ENCODE data around the gene WASF2.

Gene WASF2

DNA sequence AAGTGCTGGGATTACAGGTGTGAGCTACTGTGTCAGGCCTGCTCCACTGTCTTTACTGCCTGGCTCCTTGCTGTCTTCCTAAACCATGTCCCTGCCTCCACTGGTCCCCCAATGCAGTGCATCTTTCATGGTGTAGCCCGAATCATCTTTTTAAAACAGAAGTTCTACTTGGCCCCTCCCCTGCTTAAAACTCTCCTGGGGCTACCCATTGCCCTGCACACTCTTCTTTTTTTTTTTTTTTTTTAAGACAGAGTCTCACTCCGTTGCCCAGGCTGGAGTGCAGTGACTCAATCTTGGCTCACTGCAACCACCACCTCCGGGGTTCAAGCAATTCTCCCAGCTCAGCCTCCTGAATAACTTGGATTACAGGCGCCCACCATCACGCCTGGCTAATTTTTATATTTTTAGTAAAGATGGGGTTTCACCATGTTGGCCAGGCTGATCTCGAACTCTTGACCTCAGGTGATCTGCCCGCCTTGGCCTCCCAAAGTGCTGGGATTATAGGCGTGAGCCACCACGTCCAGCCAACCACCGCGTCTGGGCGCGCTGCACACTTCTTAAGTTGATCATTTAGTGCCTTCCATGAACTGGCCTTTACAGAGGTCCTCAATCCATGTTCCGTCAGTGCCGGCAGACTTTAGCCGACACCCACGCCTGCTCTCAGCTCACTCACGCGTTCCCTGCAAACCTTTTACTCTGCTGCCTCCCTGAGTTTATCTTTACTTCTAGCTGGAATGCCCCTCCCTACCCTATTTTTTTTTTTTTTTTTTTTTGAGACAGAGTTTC, 117.8 kb downstream of the WASF2 start:
- no peak for DNase-seq

GRCh38 chr1:27368869-27369582, 120.9 kb downstream of the WASF2 start:
- DNase-seq: no peak

GRCh38 chr1:27367160-27367650, 122.8 kb downstream of the WASF2 start:
- no peak for DNase-seq

- peak; percentile 87 for DNase-seq
Measured at GRCh38 chr1:27366411-27367159, 123.4 kb downstream of the WASF2 start, which contains the start of gene MAP3K6. Gene MAP3K6, minus strand, starts transcription at chr1:27366961. Its CDS starts 364 bp downstream, at chr1:27366597.

- peak; percentile 89 for DNase-seq
Measured at GRCh38 chr1:27366113-27366410, 123.9 kb downstream of the WASF2 start.

GRCh38 chr1:27365372-27366112, 124.4 kb downstream of the WASF2 start:
- peak; percentile 94 for DNase-seq

- DNase-seq: no peak
Measured at GRCh38 chr1:27364696-27365371, 125.1 kb downstream of the WASF2 start.

DNA sequence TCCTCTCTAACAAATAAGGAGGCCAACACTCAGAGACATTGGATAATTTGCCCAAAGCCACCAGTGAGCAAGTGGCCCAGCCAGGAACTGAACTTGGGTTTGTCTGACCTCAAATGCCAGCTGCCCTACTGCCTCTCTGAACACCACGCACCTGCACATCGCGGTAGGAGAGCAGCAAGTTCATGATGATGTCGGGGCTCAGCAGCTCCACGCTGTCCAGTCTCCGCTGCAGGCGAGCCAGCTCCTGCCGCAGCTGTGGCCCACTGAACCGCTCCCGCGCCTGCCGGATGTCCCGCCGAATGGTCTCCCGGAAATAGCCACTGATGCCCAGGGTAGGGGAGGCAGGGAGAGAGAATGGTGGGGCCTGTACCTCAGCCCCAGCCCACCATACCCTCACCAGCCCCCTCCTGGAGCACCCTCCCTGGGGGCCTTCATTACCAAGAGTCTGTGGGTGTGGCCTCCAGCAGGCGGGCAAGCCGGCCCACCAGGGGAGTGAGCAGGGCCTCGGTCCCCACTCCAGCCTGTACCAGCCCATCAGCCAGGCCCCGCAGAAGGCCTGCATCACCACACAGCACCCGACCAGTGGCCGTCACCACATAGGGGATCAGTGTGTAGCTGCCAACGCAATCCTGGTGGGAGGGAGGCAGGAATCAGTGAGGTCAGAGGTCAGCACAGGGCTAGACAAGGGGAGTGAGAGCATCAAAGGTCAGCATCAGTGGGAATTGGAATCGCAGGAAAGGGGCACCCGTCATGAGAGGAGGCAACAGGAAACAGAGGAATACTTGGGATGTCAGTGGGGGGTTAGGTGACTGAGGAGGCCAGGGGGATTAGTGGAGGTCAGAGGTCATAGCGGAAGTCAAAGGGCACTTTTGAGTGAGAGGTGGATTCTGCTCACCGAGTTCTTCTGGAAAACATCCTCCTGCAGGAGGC, 125.9 kb downstream of the WASF2 start:
- DNase-seq: no peak

DNA sequence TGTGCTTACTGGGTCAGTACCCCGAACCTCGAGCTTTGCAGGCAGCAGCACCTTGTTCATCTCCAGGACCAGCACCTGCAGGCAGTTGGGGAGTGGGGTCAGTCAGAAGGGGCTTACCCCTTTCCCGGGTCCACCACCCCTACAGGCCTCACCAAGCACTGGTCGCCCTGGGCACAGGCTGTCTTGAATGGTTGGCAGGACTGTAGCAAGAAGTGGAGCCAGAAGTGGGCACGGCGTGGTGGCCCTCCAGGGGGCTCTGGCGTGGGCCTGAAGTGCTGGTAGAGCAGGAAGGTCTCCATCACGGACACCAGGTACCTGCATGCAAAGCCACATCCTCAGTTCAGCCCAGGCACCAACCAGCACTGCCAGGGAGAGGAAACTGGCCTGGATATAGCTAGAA, 128.4 kb downstream of the WASF2 start:
- DNase-seq: no peak

DNA sequence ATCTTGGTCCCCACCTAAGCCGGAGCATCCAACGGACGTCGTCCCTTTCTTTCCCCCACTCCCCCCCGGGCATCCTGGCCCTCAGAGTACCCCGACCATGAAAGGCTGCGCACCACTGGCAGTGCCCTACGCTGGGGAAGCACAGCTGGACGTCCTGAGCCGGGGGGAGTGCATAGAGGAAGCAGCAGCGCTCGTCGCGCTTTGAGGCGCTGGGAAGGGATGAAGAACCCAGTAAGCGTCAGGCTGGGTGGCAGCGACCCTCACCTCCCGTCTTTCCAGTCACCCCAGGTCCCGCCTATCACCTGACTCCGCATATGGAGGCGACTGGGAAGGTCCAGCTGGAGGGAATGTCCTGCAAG, 128.9 kb downstream of the WASF2 start:
- no peak for DNase-seq

- no peak for DNase-seq
Measured at GRCh38 chr1:27360159-27361043, 129.6 kb downstream of the WASF2 start.

GRCh38 chr1:27359822-27360158, 130.2 kb downstream of the WASF2 start:
- no peak for DNase-seq

DNA sequence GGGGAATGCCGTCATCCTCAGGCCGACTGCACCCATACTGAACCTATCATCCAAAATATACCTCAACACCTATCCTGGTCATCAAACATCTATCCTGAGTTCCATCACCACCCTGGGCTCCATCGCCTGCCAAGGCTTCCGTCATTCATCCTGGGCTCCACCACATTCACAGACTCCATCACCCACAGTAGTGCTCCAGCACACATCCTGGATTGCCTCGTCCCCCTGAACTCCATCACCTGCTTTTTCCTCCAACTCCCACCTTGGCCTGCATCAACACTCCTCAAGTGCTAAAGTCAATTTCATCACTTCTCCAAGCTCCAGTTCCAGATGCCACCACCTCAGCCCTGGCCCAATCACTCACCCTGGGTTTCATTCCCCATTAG, 131.0 kb downstream of the WASF2 start:
- DNase-seq: no peak

DNA sequence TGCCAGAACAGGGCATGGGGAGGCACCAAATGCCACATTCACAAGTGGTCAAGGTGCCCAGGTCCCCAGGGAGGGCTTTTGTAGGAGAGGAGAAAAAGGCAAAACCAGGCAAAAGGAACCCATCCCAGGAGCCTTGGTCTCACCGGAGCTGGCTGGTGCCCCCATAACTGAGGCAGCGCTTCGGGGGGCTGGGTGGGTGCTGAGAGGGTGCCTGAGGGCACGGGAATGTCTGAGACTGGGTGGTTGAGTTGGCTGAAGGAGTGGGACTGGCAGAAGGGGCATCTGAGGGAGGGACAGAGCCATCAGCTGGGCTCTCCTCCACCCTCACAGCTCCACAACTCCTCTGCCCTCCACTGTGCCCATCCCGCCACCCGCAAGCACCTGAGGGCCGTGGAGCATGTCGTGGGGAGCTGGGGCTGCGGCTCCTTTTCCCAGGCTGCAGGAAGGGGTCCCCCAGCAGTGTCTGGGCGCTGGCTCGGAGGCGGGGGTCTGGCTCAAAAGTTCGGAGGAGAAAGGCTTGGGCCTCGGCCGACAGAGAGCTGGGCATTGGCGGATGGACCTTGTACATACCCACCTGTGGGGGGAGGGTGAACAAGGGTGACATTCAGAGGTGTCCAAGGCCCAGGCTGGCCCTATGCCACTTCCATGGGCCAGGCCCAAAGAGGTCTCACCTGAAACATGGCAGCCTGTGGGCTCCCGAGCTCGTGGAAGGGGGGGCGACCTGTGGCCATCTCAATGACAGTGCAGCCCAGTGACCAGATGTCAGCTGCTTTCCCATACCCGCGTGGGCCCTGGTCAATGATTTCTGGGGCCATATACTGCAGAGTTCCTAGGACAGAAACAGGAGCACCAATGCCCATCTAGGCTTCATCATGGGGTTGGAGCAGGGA, 131.7 kb downstream of the WASF2 start:
- no peak for DNase-seq

DNA sequence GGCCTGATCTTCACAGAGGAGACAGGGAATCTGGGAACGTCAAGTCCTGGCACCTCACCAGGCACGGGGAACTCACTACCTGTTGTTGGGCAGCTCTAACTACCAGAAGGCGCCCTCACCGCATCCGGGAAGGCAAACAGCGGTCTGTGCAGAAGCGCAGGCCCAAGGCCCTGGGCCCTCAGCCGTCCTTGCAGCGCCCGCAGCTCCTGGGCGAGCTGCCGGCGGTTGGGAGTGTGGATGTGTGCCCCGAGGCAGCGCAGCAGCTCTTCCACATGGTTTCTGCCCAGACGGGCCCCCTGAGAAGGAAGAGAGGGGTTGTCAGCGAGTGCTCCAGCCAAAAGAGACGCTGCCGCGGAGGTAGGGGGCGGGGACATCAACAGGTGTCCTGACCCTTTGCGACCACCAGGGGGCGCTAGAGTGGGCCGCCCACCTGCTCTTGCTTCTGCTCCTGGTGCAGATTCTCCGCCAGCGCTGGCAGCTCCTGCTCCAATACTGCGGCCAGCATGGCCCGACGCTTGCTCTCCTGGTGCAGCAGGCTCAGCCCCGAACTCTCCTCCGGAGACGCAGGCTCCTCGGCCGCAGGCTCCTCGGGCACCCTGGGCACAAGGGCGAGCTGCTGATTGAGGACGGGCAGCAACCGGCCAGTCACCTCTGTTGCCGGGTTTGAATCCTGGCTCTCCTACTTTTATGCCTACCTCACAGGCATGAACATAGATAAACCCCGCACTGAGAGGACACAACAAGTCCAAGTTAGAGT, 132.5 kb downstream of the WASF2 start:
- peak; percentile 86 for DNase-seq

GRCh38 chr1:27356619-27357280, 133.2 kb downstream of the WASF2 start:
- peak; percentile 65 for DNase-seq

- DNase-seq: no peak
Measured at GRCh38 chr1:27356277-27356618, 133.7 kb downstream of the WASF2 start.

GRCh38 chr1:27355683-27356082, 134.3 kb downstream of the WASF2 start:
- no peak for DNase-seq

Measured in left hindlimb (tissue), 1 donor.